Stimulated activated CD4-positive, alpha-beta T cell treated with anti-CD3 and anti-CD28 coated beads, Interleukin-1b, Interleukin-23, amount 100 ng/mL, for 1 hour (primary cell): ENCODE measurements around the gene GALNT6.

ENCODE experiments used
- DNase-seq, 2 donors: peaks; one replicate each; pipeline ENCODE4 v3.0.0-alpha.2; 2020; ENCODE audit warnings: low read depth in 2 of 2

The GALNT6 gene

DNA sequence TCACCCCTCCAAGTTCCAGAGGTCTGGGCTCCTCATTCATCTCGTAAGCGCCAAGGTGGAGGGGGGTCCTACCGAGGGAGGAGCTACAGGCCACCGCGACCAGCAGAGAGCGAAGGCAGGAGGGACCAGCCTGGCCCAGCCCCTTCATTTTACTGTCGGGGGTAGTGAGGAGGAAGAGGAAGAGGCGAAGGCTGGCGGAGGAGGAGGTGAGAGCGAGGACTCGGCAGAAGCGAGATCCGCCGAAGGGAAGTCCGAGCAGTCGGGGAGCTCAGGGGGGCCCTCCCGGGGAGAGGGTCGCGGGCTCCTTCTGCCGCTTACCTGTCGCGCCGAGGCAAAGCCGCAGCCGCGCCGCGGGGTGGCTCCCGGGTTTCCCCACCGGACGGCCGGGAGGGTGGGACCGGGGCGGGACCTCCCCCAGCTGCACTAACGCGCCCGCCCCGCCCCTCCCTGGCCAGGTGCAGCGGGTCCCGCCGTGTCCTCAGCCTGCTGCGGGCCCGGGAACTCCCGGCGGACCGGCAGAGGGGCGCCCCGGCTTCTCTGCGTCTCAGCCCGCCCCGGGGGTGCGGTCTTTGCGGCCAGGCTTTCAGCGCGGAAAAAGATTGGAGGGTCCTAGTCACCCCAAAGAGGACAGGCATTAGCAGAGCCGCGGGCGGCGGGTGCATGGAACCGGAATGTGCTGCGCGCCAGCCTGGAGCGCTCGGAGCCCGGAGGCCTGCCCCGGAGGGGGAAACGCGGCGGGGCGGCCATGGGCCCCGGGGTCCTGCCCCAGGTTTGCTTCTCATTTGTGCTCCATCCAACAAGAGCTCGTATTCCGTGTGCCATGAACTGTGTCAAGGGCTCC, at the start of gene GALNT6:
TSS of gene GALNT6 (minus strand) at position 124 of the 841 bp plus-strand sequence. CDS start 11,625 bp downstream, outside the sequence.
- peak; percentile 32 to 55 for DNase-seq

DNA sequence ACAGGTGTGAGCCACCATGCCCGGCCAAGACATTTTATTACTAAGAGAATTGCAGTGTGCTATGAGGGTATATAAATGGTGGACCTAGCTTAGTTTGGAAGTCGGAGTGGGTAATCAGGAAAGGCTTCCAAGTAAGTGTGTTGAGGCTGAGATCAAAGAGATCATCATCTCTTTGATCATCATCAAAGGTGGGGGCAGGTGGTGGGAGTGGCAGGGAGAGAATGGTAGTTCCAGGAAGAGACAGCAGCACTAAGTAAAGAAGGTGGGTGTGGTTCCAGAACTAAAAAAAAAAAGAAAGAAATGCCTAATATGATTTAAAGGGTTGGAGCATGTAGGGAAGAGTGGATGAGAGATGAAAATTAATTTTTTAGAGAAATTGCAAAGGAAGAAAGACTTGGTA, 48.1 kb upstream of the GALNT6 start:
- DNase-seq = no peak

DNA sequence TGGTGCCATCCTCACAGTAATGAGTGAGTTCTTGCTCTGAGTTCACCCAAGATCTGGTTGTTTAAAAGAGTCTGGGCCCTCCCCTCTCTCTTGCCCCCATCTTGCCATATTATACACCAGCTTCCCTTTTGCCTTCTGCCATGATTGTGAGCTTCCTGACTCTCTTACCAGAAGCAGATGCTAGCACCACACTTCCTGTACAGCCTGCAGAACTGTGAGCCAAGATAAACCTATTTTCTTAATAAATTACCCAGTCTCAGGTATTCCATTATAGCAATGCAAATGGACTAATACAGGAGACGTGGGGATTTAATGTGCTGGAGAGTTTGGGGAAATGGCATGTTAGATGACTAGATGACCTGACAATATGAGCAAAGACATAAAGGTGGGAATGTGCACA, 46.2 kb upstream of the GALNT6 start:
- no peak for DNase-seq

DNA sequence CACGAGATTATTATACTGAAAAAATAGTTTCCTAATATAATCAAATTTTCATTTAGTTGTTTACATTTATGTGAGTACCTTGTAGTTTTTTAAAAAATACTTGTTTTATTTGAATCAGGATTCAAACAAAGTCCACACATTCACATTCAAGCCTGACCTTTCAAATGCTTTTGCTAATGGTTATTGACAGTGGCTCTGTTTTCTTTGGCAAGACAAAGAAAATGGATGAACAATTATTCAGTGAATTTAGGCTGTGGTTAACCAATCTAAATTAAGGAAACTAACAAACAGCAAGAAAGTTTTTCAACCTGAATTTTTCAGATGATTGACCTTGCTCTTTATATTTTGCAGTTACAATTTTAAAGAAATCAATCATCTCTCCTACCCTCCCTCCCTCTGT, 43.1 kb upstream of the GALNT6 start:
- DNase-seq = no peak

- no peak for DNase-seq
These were observed 41.7 kb upstream of the GALNT6 start for GRCh38 chr12:51432921-51433320.

GRCh38 chr12:51430196-51430895, 39.1 kb upstream of the GALNT6 start:
- no peak for DNase-seq

- DNase-seq = no peak
These were observed 38.5 kb upstream of the GALNT6 start for GRCh38 chr12:51429700-51430099.

DNA sequence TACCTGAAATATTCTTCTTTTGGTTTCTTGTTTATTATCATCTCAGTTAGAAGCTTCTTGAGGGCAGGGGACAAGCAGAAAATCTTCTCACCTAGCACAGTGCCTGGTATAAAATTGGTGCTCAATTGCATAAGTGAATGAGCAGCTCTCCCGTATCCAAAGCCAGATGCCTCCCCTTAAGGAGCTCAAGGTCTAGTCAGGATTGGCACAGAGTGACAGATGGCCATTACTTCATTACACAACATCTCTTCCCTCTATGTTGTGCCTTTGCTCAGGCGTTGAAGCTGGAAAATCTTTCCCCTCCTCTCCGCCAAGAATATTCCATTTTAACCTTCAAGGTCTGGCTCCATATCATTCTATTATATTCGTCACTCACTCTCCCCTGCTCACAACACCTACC, 37.0 kb upstream of the GALNT6 start:
- DNase-seq = no peak

GRCh38 chr12:51424662-51425539, 33.7 kb upstream of the GALNT6 start, which contains the start of gene SLC4A8:
TSS of gene SLC4A8 (plus strand) at chr12:51424831. CDS start at chr12:51424988, 157 bp downstream.
- peak; percentile 33 to 40 for DNase-seq

DNA sequence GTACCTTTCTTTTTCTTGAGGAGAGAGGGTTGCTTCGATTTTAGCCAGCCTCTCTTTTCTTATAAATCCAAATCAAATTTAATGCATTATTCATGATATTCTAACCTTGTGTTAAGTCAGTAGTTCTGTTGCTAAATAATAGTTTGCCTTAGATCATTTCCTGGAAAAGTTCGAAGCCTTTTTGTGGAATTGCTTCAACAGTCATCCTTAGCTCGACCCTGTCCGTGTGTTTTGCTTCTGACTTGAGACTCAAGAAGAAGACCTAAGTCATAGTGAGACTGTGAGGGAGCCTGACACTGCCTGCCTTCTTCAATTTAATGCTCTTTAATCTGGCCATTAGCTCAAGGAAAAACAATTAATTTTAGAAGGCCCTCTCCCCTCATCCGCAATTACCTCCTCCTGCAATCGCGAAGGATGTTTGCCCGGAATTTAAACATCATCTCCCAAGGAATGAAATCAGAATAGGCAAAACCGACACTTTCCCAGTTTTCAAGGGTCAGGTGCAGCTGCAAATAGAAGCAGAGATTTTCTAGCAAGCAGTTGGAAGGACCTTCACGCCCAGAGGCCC, 33.0 kb upstream of the GALNT6 start:
- DNase-seq = no peak

GRCh38 chr12:51421266-51421884, 30.2 kb upstream of the GALNT6 start:
- no peak for DNase-seq

DNA sequence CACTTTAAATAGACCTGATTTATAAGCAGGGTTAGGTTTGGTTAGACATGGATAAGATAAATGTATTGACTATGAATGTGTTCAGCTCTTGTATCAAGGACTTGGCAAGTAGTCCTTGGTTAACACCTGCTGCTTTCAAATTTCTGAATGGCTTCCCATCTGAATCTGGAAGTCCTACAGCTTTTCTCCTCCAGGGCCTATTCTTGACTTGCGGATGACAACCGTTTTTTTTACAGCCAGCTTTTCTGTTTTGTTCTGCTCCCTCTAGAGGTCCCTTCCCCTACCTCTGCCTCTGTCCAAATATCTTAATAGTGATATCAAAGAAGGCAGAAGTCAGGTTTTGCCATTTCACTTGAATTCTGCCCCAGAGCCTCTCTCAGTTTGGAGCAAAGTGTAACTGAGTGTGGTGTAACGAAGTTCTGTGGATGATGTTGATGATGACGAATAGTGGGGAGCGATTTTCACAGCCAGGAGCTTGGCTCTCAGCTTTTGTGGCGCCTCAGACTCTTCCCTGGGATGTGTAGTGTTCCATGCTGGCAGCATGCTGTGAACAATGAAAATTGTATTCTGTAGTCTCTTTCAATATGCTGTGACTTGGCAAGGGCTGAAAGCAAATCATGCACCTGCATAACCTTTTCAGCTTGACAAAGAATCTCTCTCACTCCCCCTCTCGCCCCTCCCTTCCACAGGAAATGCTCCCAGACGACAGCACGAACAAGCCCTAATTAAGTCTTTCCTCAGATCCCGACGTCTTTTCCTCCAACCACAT, 28.4 kb upstream of the GALNT6 start:
- DNase-seq = no peak

GRCh38 chr12:51417826-51418225, 26.6 kb upstream of the GALNT6 start:
- DNase-seq = no peak

DNA sequence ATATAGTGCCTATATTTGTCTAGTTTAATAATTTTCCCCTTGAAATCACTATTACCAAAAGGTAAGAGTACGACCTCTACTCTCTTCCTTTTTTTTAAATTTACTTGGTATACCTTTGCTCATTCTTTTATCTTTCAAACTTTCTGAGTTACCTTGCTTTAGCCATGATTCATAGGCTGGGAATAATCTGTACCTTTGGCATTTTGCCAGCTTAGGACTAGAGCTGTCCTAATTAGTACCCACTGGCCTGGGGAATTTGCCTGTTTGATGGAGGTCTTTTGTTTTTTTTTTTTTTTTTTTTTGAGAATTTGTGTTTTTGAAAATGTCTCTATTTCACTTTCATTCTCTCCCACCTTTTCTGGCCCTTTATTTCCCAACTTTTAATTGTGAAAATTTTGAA, 24.7 kb upstream of the GALNT6 start:
- no peak for DNase-seq

GRCh38 chr12:51413791-51414190, 22.6 kb upstream of the GALNT6 start:
- no peak for DNase-seq

DNA sequence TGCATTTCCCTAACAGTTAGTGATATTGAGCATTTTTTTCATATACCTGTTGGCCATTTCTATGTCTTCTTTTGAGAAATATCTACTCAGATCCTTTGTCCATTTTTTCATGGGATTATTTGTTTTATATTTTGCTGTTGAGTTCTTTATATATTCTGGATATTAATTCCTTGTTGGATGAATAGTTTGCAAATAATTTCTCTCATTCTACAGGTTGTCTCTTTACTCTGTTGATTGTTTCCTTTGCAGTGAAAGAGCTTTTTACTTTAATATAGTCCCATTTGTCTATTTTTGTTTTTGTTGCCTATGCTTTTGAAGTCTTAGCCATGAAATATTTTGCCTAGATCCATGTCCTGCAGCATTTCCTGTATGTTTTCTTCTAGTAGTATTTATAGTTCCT, 21.9 kb upstream of the GALNT6 start:
- DNase-seq = no peak

DNA sequence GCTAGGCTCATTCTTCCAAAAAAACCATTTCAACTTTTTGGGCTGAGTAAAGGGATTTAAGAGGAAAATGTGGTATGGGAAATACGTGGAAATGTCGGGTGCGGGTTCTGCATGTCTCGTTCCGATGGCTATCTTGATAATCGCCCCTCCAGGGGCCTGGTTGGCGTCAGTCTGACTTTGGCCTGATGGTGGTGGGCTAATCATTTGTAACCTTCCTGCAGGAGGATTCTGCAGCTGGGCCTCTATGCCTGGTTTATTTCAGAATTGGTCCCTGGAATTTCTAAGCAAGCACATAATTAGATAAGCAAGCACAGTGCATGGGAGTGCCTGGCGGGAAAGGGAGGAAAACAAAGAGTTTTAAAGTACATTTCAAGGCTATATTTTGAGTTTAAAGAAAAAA, 18.6 kb upstream of the GALNT6 start:
- no peak for DNase-seq

- DNase-seq = no peak
These were observed 16.4 kb upstream of the GALNT6 start for GRCh38 chr12:51407604-51408003.

DNA sequence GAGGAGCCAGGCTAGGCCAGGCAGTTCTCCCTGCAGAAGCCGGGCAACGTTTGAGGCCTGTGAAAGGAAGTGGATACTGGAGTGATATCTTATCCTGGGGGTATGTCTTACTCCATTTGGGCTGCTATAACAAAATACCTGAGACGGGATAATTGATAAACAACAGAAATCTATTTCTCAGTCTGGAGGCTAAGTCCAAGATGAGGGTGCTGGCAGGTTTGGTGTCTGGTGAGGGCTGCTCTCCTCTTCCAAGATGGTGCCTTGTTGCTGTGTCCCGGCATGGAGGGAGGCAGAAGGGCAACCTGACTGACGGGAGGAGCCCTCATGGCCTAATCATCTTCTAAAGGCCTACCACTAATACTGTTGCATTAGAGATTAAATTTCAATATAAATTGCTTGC, 15.7 kb upstream of the GALNT6 start:
- no peak for DNase-seq

DNA sequence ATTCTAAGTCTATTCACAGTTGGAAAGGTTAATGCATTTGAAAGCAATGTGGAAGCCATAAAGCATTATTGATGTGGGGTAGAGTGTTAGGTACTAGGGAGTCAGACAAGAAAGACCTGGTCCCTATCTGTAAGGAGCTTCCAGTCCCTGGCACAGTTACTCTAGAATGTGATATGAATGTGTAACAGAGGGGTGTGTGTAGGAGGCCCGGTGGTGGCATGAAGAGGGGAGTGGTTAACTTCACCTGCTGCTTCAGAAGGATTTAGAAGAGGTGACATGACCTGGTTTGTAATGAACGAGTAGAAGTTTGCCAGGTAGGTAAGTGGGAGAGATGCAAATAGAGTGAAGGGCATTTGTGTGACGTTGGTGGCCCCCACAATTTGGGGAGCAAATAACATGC, 15.1 kb upstream of the GALNT6 start:
- DNase-seq = no peak

GRCh38 chr12:51405801-51406207, 14.6 kb upstream of the GALNT6 start:
- DNase-seq = no peak
